ENCODE data around the gene MED15. TPM values are rescaled to one million over a fixed set of nuclear protein-coding genes. Genes with fewer than 3 reads are reported as not detected.

The MED15 gene
- total and polyA plus RNA-seq, 2 experiments from 2014 or later: 29.2 to 43.5 TPM

- Histone ChIP-seq H3K4me1 (ENCODE audit: insufficient read depth) (no peaks in the 10 kb centered on the region), H3K27ac (ENCODE audit: low read depth) (no peak overlapping the region), H3F3A (replicated peaks; ENCODE audit: low read depth) (no peaks in the 10 kb centered on the region), H3K4me2 (no peak overlapping the region), H4K20me1 (replicated peaks; ENCODE audit: insufficient read depth) (no peaks in the 10 kb centered on the region; the same call in 1 of the 2 replicates), H3K27me3 (ENCODE audit: insufficient read depth) (no peaks in the 10 kb centered on the region), H3K9me2 (ENCODE audit: insufficient read depth) (no peaks in the 10 kb centered on the region), H3K4me3 (no peak overlapping the region), H3K36me3 (ENCODE audit: insufficient read depth) (peaks cover 13% of the 10 kb centered on the region), H3K79me2 (replicated peaks; ENCODE audit: insufficient read depth) (no peaks in the 10 kb centered on the region; the same call in 1 of the 2 replicates), H2AFZ (no peak overlapping the region)
- Mint-ChIP-seq H3K27me3 (ENCODE audit: insufficient read depth, low read depth, poor library complexity) (peaks cover 5% of the 10 kb centered on the region), H3K27ac (no peak overlapping the region), H3K4me3 (no peak overlapping the region), H3K4me1 (no peaks in the 10 kb centered on the region), H3K9me3 (no peaks in the 10 kb centered on the region), H3K36me3 (ENCODE audit: low read depth) (peaks cover 49% of the 10 kb centered on the region)
- TF ChIP-seq, protein P1, sequence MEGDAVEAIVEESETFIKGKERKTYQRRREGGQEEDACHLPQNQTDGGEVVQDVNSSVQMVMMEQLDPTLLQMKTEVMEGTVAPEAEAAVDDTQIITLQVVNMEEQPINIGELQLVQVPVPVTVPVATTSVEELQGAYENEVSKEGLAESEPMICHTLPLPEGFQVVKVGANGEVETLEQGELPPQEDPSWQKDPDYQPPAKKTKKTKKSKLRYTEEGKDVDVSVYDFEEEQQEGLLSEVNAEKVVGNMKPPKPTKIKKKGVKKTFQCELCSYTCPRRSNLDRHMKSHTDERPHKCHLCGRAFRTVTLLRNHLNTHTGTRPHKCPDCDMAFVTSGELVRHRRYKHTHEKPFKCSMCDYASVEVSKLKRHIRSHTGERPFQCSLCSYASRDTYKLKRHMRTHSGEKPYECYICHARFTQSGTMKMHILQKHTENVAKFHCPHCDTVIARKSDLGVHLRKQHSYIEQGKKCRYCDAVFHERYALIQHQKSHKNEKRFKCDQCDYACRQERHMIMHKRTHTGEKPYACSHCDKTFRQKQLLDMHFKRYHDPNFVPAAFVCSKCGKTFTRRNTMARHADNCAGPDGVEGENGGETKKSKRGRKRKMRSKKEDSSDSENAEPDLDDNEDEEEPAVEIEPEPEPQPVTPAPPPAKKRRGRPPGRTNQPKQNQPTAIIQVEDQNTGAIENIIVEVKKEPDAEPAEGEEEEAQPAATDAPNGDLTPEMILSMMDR (conservative IDR thresholded peaks at IDR 0.05; ENCODE audit: low read depth in 2 of 2): no peak
- TF ChIP-seq EZH2phosphoT487 (IDR thresholded peaks at IDR 0.05; ENCODE audit: unreplicated experiment): no peak
- no peak for TF ChIP-seq STAT1 (IDR thresholded peaks at IDR 0.05; ENCODE audit: unreplicated experiment)
- TF ChIP-seq NANOG (IDR thresholded peaks at IDR 0.05; ENCODE audit: borderline replicate concordance): no peak
- ATAC-seq (no peak), DNase-seq (ENCODE audit: low spot score) (no peak)
Measured at GRCh38 chr22:20565079-20565734, 57.8 kb downstream of the MED15 start.

DNA sequence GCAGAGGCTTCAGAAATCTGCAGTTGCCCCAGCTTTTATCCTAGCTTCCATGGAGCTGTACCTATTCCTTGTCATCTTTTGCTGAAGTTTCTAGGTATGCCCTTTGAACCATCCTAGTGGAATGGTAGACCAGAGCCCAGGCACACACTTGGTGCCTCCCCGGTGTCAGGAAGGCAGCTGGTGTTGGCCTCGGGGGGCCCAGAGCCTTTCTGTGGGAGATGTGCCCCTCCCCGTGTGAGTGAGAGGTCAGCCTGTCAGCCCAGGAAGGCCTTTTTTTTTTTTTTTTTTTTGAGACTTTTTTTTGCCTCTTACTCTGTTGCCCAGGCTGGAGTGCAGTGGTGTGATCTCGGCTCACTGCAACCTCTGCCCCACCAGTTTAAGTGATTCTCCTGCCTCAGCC, 58.4 kb downstream of the MED15 start:
- H3K27ac ChIP-seq (ENCODE audit: low read depth): no peak overlapping the region
- TF ChIP-seq STAT1 (IDR thresholded peaks at IDR 0.05; ENCODE audit: unreplicated experiment) (no peak), EZH2phosphoT487 (IDR thresholded peaks at IDR 0.05; ENCODE audit: unreplicated experiment) (no peak)
- no peaks in the 10 kb centered on the region for H3K4me1 Mint-ChIP-seq
- H3K4me3 Mint-ChIP-seq: no peak overlapping the region
- H2AFZ ChIP-seq: no peak overlapping the region
- H3K79me2 ChIP-seq (replicated peaks; ENCODE audit: insufficient read depth): no peaks in the 10 kb centered on the region; the same call in 1 of the 2 replicates
- ATAC-seq (no peak), DNase-seq (ENCODE audit: low spot score) (no peak)
- H3K9me3 Mint-ChIP-seq: no peaks in the 10 kb centered on the region
- no peaks in the 10 kb centered on the region for H3K4me1 ChIP-seq (ENCODE audit: insufficient read depth)
- H3K9me2 ChIP-seq (ENCODE audit: insufficient read depth): no peaks in the 10 kb centered on the region
- H3K4me2 ChIP-seq: no peak overlapping the region
- no peaks in the 10 kb centered on the region; the same call in 1 of the 2 replicates for H4K20me1 ChIP-seq (replicated peaks; ENCODE audit: insufficient read depth)
- H3K27me3 Mint-ChIP-seq (ENCODE audit: insufficient read depth, low read depth, poor library complexity): peaks cover 5% of the 10 kb centered on the region
- H3K27me3 ChIP-seq (ENCODE audit: insufficient read depth): no peaks in the 10 kb centered on the region
- no peak overlapping the region for H3K27ac Mint-ChIP-seq
- H3K4me3 ChIP-seq: no peak overlapping the region
- H3K36me3 ChIP-seq (ENCODE audit: insufficient read depth): peaks cover 13% of the 10 kb centered on the region
- H3K36me3 Mint-ChIP-seq (ENCODE audit: low read depth): peaks cover 49% of the 10 kb centered on the region
- no peaks in the 10 kb centered on the region for H3F3A ChIP-seq (replicated peaks; ENCODE audit: low read depth)

DNA sequence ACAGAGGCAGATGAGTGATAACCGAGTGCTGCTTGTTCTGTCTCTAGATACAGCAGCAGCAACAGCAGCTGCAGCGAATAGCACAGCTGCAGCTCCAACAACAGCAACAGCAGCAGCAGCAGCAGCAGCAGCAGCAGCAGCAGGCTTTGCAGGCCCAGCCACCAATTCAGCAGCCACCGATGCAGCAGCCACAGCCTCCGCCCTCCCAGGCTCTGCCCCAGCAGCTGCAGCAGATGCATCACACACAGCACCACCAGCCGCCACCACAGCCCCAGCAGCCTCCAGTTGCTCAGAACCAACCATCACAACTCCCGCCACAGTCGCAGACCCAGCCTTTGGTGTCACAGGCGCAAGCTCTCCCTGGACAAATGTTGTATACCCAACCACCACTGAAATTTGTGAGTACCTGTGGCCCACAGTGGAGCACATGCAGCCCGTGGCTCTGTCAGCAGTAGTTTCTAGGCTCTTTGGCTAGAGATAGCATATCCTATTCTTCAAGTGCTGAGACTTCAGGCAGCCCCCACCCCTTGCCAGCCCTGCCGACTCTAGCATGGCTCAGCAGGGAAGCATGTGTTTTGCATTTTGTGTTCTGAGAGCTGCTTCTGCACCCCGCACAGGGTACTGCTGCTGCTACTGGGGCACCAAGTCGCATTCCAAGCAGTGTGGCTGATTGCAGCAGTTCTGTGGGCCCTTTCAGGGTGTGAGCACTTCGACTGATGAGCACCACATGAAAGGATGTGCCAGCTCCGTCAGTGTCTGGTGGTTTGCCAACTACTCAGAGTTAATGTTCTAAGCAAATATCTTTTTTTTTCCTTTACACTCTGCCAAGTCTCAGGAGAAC, 59.2 kb downstream of the MED15 start:
- Mint-ChIP-seq H3K9me3 (no peaks in the 10 kb centered on the region), H3K4me1 (no peaks in the 10 kb centered on the region), H3K36me3 (ENCODE audit: low read depth) (peaks cover 48% of the 10 kb centered on the region), H3K27ac (no peak overlapping the region), H3K27me3 (ENCODE audit: insufficient read depth, low read depth, poor library complexity) (peaks cover 5% of the 10 kb centered on the region), H3K4me3 (no peak overlapping the region)
- H3K27ac ChIP-seq (ENCODE audit: low read depth): no peak overlapping the region
- no peak for DNase-seq (ENCODE audit: low spot score)
- no peaks in the 10 kb centered on the region for H3K4me1 ChIP-seq (ENCODE audit: insufficient read depth)
- H3K9me2 ChIP-seq (ENCODE audit: insufficient read depth): no peaks in the 10 kb centered on the region
- peaks cover 1% of the 10 kb centered on the region for H4K20me1 ChIP-seq (replicated peaks; ENCODE audit: insufficient read depth)
- no peaks in the 10 kb centered on the region; the same call in 1 of the 2 replicates for H3K79me2 ChIP-seq (replicated peaks; ENCODE audit: insufficient read depth)
- no peak overlapping the region for H3K4me2 ChIP-seq
- peaks cover 13% of the 10 kb centered on the region for H3K36me3 ChIP-seq (ENCODE audit: insufficient read depth)
- ATAC-seq: no peak
- no peak overlapping the region for H3K4me3 ChIP-seq
- H2AFZ ChIP-seq: no peak overlapping the region
- no peaks in the 10 kb centered on the region for H3F3A ChIP-seq (replicated peaks; ENCODE audit: low read depth)
- H3K27me3 ChIP-seq (ENCODE audit: insufficient read depth): no peaks in the 10 kb centered on the region
- TF ChIP-seq STAT1 (IDR thresholded peaks at IDR 0.05; ENCODE audit: unreplicated experiment) (no peak), JUNB (IDR thresholded peaks at IDR 0.05; ENCODE audit: unreplicated experiment) (no peak), ZNF331 (CRISPR knock-in tag; IDR thresholded peaks at IDR 0.05; ENCODE audit: low read depth) (no peak), CREB1 (CRISPR knock-in tag; IDR thresholded peaks at IDR 0.05; ENCODE audit: low read depth) (no peak), POLR2AphosphoS5 (IDR thresholded peaks at IDR 0.05; ENCODE audit: low read depth) (no peak), EZH2phosphoT487 (IDR thresholded peaks at IDR 0.05; ENCODE audit: unreplicated experiment) (no peak), ZNF114 (CRISPR knock-in tag; IDR thresholded peaks at IDR 0.05) (no peak)
- TF ChIP-seq, protein P1 (conservative IDR thresholded peaks at IDR 0.05; ENCODE audit: low read depth in 2 of 2): no peak
- TF ChIP-seq, protein P2, sequence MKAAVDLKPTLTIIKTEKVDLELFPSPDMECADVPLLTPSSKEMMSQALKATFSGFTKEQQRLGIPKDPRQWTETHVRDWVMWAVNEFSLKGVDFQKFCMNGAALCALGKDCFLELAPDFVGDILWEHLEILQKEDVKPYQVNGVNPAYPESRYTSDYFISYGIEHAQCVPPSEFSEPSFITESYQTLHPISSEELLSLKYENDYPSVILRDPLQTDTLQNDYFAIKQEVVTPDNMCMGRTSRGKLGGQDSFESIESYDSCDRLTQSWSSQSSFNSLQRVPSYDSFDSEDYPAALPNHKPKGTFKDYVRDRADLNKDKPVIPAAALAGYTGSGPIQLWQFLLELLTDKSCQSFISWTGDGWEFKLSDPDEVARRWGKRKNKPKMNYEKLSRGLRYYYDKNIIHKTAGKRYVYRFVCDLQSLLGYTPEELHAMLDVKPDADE (IDR thresholded peaks at IDR 0.05): no peak
